ENCODE results near the gene PRKAR1B.

The PRKAR1B gene

GRCh38 chr7:727104-727805 lies at the start of gene PRKAR1B:
TSS of gene PRKAR1B (minus strand) at chr7:727281. CDS start at chr7:711505, 15,776 bp downstream.
- DNase-seq = peak; percentile 19

- no peak for DNase-seq
Observed at GRCh38 chr7:776381-776780, 49.3 kb upstream of the PRKAR1B start.

GRCh38 chr7:774161-775109 lies 47.4 kb upstream of the PRKAR1B start:
- peak; percentile 37 for DNase-seq

GRCh38 chr7:773622-773915 lies 46.5 kb upstream of the PRKAR1B start:
- no peak for DNase-seq

GRCh38 chr7:772861-773621 lies 46.0 kb upstream of the PRKAR1B start:
- no peak for DNase-seq

GRCh38 chr7:772392-772791 lies 45.3 kb upstream of the PRKAR1B start:
- no peak for DNase-seq

GRCh38 chr7:772005-772294 lies 44.9 kb upstream of the PRKAR1B start:
- DNase-seq = no peak

- DNase-seq = no peak
Observed at GRCh38 chr7:771234-772004, 44.3 kb upstream of the PRKAR1B start.

- DNase-seq = no peak
Observed at GRCh38 chr7:770741-771166, 43.7 kb upstream of the PRKAR1B start.

- DNase-seq = no peak
Observed at GRCh38 chr7:770336-770735, 43.3 kb upstream of the PRKAR1B start.

GRCh38 chr7:768881-769504 lies 41.9 kb upstream of the PRKAR1B start:
- no peak for DNase-seq

GRCh38 chr7:767941-768731 lies 41.1 kb upstream of the PRKAR1B start:
- no peak for DNase-seq

GRCh38 chr7:767580-767940 lies 40.5 kb upstream of the PRKAR1B start:
- DNase-seq = no peak

- no peak for DNase-seq
Observed at GRCh38 chr7:765383-765782, 38.3 kb upstream of the PRKAR1B start.

- DNase-seq = no peak
Observed at GRCh38 chr7:763762-764161, 36.7 kb upstream of the PRKAR1B start.

GRCh38 chr7:762885-763284 lies 35.8 kb upstream of the PRKAR1B start:
- DNase-seq = no peak

GRCh38 chr7:761631-762030 lies 34.5 kb upstream of the PRKAR1B start:
- DNase-seq = no peak

- DNase-seq = no peak
Observed at GRCh38 chr7:761101-761500, 34.0 kb upstream of the PRKAR1B start.

GRCh38 chr7:760006-760405 lies 32.9 kb upstream of the PRKAR1B start:
- no peak for DNase-seq

- DNase-seq = no peak
Observed at GRCh38 chr7:759569-759968, 32.5 kb upstream of the PRKAR1B start.

GRCh38 chr7:757741-758163 lies 30.7 kb upstream of the PRKAR1B start:
- DNase-seq = no peak

Data from CD4-positive, alpha-beta T cell treated with Interleukin-4 for 4 hours (primary cell).